ENCODE data around the gene NBAS. TPM values are rescaled to one million over a fixed set of nuclear protein-coding genes. Genes with fewer than 3 reads are reported as not detected.

Gene NBAS
- total and polyA plus RNA-seq, 2 donors (not counting 1 experiment from before 2014, with no cell fraction given) = 27.0 to 124 TPM

- DNase-seq (ENCODE audit: low read depth in 2 of 2) = no peak
- Histone ChIP-seq H3K9me3 (ENCODE audit: control insufficient read depth, insufficient read depth, low read depth, low read length) (no peaks in the 10 kb centered on the region), H3K9ac (ENCODE audit: insufficient read depth, low read length) (no peak overlapping the region), H3K79me2 (ENCODE audit: control insufficient read depth, insufficient read depth, low read length) (no peaks in the 10 kb centered on the region), H4K20me1 (ENCODE audit: control insufficient read depth, extremely low read depth, insufficient read depth, low read length) (no peaks in the 10 kb centered on the region), H3K36me3 (ENCODE audit: control insufficient read depth, insufficient read depth, low read length) (peaks cover 1% of the 10 kb centered on the region), H2AFZ (ENCODE audit: low read length) (no peak overlapping the region), H3K4me1 (ENCODE audit: control insufficient read depth, extremely low read depth, insufficient read depth, low read length) (no peaks in the 10 kb centered on the region), H3K4me2 (ENCODE audit: extremely low read depth, insufficient read depth, low read length) (no peak overlapping the region), H3K4me3 (replicated peaks in 1 of 4; ENCODE audit: control extremely low read depth in 1 of 4, insufficient read depth in 1 of 4, low read depth in 3 of 4, low read length in 4 of 4) (no peak overlapping the region), H3K27me3 (ENCODE audit: control insufficient read depth, insufficient read depth, low read length) (no peaks in the 10 kb centered on the region), H3K27ac (ENCODE audit: insufficient read depth, low read length) (no peak overlapping the region)
- TF ChIP-seq CTCF (conservative IDR thresholded peaks at IDR 0.05 in 1 of 2, IDR thresholded peaks at IDR 0.05 in 1 of 2; ENCODE audit: low read depth in 1 of 2, low read length in 2 of 2) (no peak), EZH2 (IDR thresholded peaks at IDR 0.05; ENCODE audit: low read length, missing control alignments) (no peak)
These were observed 139.4 kb downstream of the NBAS start for GRCh38 chr2:15421753-15422152.

DNA sequence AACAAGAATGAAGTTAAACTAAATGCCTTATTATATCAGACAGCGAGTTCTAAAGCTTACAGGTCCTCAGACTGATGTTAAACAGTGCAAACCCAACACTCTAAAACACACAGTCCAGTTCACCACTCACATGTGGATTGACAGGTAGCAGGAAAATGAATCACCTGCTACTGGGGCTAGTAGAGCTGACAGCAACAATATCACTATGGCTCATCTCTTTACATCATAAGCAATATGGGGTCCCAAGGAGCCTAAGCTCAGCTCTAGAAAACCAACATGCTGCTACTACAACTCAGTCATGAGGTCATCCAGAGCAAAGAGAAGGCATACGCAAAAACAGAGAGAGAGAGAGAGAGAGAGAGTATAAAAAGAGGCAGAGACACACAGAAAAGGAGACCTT lies 145.4 kb downstream of the NBAS start:
- Histone ChIP-seq H3K79me2 (ENCODE audit: control insufficient read depth, insufficient read depth, low read length) (no peaks in the 10 kb centered on the region), H2AFZ (ENCODE audit: low read length) (no peak overlapping the region), H3K4me3 (replicated peaks in 1 of 4; ENCODE audit: control extremely low read depth in 1 of 4, insufficient read depth in 1 of 4, low read depth in 3 of 4, low read length in 4 of 4) (no peak overlapping the region), H3K4me2 (ENCODE audit: extremely low read depth, insufficient read depth, low read length) (no peak overlapping the region), H3K4me1 (ENCODE audit: control insufficient read depth, extremely low read depth, insufficient read depth, low read length) (no peaks in the 10 kb centered on the region), H3K27ac (ENCODE audit: insufficient read depth, low read length) (no peak overlapping the region), H3K36me3 (ENCODE audit: control insufficient read depth, insufficient read depth, low read length) (peaks cover 1% of the 10 kb centered on the region), H3K9ac (ENCODE audit: insufficient read depth, low read length) (no peak overlapping the region), H3K9me3 (ENCODE audit: control insufficient read depth, insufficient read depth, low read depth, low read length) (no peaks in the 10 kb centered on the region), H4K20me1 (ENCODE audit: control insufficient read depth, extremely low read depth, insufficient read depth, low read length) (no peaks in the 10 kb centered on the region), H3K27me3 (ENCODE audit: control insufficient read depth, insufficient read depth, low read length) (no peaks in the 10 kb centered on the region)
- TF ChIP-seq CTCF (conservative IDR thresholded peaks at IDR 0.05 in 1 of 2, IDR thresholded peaks at IDR 0.05 in 1 of 2; ENCODE audit: low read depth in 1 of 2, low read length in 2 of 2) (no peak), EZH2 (IDR thresholded peaks at IDR 0.05; ENCODE audit: low read length, missing control alignments) (no peak)
- no peak for DNase-seq (ENCODE audit: low read depth in 2 of 2)

- Histone ChIP-seq H3K9me3 (ENCODE audit: control insufficient read depth, insufficient read depth, low read depth, low read length) (no peaks in the 10 kb centered on the region), H4K20me1 (ENCODE audit: control insufficient read depth, extremely low read depth, insufficient read depth, low read length) (peaks cover 2% of the 10 kb centered on the region), H3K9ac (ENCODE audit: insufficient read depth, low read length) (no peak overlapping the region), H3K4me3 (replicated peaks in 1 of 4; ENCODE audit: control extremely low read depth in 1 of 4, insufficient read depth in 1 of 4, low read depth in 3 of 4, low read length in 4 of 4) (no peak overlapping the region), H3K27ac (ENCODE audit: insufficient read depth, low read length) (no peak overlapping the region), H2AFZ (ENCODE audit: low read length) (no peak overlapping the region), H3K4me2 (ENCODE audit: extremely low read depth, insufficient read depth, low read length) (no peak overlapping the region), H3K79me2 (ENCODE audit: control insufficient read depth, insufficient read depth, low read length) (no peaks in the 10 kb centered on the region), H3K4me1 (ENCODE audit: control insufficient read depth, extremely low read depth, insufficient read depth, low read length) (no peaks in the 10 kb centered on the region), H3K27me3 (ENCODE audit: control insufficient read depth, insufficient read depth, low read length) (no peaks in the 10 kb centered on the region), H3K36me3 (ENCODE audit: control insufficient read depth, insufficient read depth, low read length) (no peaks in the 10 kb centered on the region)
- TF ChIP-seq EZH2 (IDR thresholded peaks at IDR 0.05; ENCODE audit: low read length, missing control alignments) = no peak
- no peak for TF ChIP-seq CTCF (conservative IDR thresholded peaks at IDR 0.05 in 1 of 2, IDR thresholded peaks at IDR 0.05 in 1 of 2; ENCODE audit: low read depth in 1 of 2, low read length in 2 of 2)
- no peak for DNase-seq (ENCODE audit: low read depth in 2 of 2)
These were observed 148.4 kb downstream of the NBAS start for GRCh38 chr2:15412779-15413178.
